HG02943 (cell line): ENCODE measurements around the gene COL27A1.

Experiments used
- ATAC-seq: cut with Tn5 transposase; IDR thresholded peaks from one replicate; pipeline ENCODE4 v1.9.1; 2021; ENCODE audit warnings: mild to moderate bottlenecking, low read depth, moderate library complexity; ENCODE audit not compliant: unreplicated experiment

The COL27A1 gene

GRCh38 chr9:114278881-114279570, 123.7 kb downstream of the COL27A1 start:
- no peak for ATAC-seq

GRCh38 chr9:114279693-114280092, 124.4 kb downstream of the COL27A1 start:
- no peak for ATAC-seq

GRCh38 chr9:114280636-114281472, 125.5 kb downstream of the COL27A1 start:
- no peak for ATAC-seq

GRCh38 chr9:114281473-114282103, 126.3 kb downstream of the COL27A1 start:
- no peak for ATAC-seq

GRCh38 chr9:114282104-114282485, 126.8 kb downstream of the COL27A1 start:
- no peak for ATAC-seq

- no peak for ATAC-seq
These were observed 127.2 kb downstream of the COL27A1 start for GRCh38 chr9:114282507-114282906.

GRCh38 chr9:114282926-114283325, 127.6 kb downstream of the COL27A1 start:
- ATAC-seq: no peak

GRCh38 chr9:114283551-114284111, 128.3 kb downstream of the COL27A1 start:
- no peak for ATAC-seq

GRCh38 chr9:114284316-114285060, 129.2 kb downstream of the COL27A1 start:
- ATAC-seq: no peak

GRCh38 chr9:114285166-114285867, 130.0 kb downstream of the COL27A1 start:
- no peak for ATAC-seq

GRCh38 chr9:114286146-114286679, 130.9 kb downstream of the COL27A1 start:
- ATAC-seq: no peak

GRCh38 chr9:114287001-114287762, 131.8 kb downstream of the COL27A1 start:
- ATAC-seq: no peak

GRCh38 chr9:114287763-114288192, 132.4 kb downstream of the COL27A1 start:
- no peak for ATAC-seq

- ATAC-seq: no peak
These were observed 133.1 kb downstream of the COL27A1 start for GRCh38 chr9:114288193-114289091.

GRCh38 chr9:114289106-114289505, 133.8 kb downstream of the COL27A1 start:
- ATAC-seq: no peak

- no peak for ATAC-seq
These were observed 134.5 kb downstream of the COL27A1 start for GRCh38 chr9:114289571-114290481.

GRCh38 chr9:114290561-114290986, 135.2 kb downstream of the COL27A1 start:
- ATAC-seq: no peak
